ENCODE results near the gene DOP1B. TPM values are rescaled to one million over a fixed set of nuclear protein-coding genes. Genes with fewer than 3 reads are reported as not detected.
"Not testable (repeated sequence)": the region's sequence is repeated elsewhere in the genome, so short reads cannot be mapped to it uniquely, and the experiment has no call there.

DOP1B gene
- polyA plus RNA-seq, 4 donors, result 5.2 to 8.2 (median 6.1) TPM

DNA sequence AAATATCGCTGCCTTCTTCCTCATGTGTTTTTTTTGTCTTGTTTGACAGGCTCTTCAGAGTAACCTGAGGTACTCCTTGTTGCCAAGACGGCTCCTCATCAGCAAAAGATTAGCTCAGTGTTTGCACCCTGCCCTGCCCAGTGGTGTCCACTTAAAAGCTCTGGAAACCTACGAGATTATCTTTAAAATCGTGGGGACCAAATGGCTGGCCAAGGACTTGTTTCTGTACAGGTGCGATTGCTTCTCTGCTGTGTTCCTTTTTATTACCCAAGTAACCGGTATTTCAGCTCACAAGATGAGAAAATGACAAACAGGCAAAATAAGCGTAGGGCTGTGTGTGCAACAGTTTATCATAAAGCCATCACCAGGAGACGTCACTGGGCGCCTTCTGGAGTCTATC lies 42.4 kb downstream of the DOP1B start:
- DNase-seq (ENCODE audit: low read depth in 4 of 4, low spot score in 2 of 4), result no peak

DNA sequence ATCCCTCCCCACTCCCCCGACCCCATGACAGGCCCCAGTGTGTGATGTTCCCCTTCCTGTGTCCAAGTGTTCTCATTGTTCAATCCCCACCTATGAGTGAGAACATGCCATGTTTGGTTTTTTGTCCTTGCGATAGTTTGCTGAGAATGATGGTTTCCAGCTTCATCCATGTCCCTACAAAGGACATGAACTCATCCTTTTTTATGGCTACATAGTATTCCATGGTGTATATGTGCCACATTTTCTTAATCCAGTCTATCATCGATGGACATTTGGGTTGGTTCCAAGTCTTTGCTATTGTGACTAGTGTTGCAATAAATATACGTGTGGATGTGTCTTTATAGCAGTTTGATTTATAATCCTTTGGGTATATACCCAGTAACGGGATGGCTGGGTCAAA lies 43.0 kb downstream of the DOP1B start:
- DNase-seq (ENCODE audit: low read depth in 4 of 4, low spot score in 2 of 4), result not testable (repeated sequence)

DNA sequence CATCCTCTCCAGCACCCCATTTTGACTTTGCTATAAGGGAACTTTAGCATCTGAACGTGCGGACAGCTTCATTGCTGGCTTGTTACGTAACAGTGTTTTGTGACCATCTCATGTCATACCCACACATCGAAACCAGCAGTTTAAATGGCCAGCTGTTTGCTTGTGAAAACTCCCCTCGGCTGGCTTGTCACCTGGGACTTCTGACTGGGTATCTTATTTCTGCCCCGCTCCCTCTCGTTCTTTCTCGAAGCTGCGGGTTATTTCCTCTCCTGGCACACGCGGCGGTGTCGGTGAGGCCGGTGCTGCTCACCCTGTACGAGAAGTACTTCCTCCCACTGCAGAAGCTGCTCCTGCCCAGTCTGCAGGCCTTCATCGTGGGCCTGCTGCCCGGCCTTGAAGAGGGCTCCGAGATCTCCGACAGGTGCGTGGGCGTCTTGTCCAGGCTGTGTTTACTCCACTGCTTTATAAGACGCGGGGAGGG lies 43.5 kb downstream of the DOP1B start:
- DNase-seq (ENCODE audit: low read depth in 4 of 4, low spot score in 2 of 4), result no peak

DNA sequence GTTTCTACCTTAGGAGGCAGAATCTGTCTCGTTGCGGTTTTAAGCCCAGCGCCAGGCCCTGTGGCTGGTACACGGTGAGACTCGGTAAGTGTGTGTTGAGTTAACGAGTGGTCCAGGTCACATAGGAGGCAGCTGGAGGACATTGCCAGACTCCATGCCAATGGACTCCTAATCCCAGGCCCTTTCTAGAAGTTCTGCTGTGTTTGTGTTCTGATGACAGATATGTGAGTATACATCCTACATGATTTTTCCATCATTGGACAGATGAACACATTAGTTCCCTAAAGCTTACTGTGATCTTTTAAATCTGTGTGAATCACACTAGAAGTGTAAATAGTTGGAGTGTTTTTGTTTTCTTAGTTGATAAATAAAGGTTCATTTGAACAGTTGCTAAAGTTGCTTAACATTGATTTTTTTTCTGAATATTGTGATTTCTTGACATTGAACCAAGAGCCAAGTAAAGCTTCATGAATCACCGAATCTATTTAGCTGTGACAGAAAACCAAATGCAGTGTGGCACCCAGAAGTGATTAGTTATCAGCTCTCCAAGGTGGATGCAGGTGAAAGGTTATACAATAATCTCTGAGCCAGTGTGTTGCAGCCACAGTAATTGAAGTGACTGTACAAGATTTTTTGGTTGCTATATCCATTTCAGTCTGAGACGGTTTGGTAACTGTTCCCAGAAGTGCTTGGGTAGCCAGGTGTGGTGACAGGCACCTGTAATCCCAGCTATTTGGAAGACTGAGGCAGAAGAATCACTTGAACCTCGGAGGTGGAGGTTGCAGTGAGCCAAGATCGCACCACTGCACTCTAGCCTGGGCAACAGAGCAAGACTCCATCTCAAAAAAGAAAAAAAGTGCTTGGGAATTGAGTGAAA lies 46.3 kb downstream of the DOP1B start:
- DNase-seq (ENCODE audit: low read depth in 4 of 4, low spot score in 2 of 4), result no peak

DNA sequence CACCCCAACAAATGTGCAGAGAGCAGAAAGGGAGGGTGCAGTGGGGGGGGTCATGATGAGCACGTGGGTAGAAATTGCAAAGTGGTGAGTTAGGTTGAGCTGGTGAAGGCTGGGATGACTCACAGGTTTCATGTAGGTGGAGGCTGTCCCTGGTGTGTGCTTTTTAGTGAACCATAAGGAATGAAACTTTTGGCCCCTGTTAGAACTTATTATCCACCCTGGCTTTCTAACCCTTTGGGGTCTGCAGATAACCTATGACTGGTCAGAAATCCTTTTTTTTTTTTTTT lies 46.9 kb downstream of the DOP1B start:
- no peak for DNase-seq (ENCODE audit: low read depth in 4 of 4, low spot score in 2 of 4)

DNA sequence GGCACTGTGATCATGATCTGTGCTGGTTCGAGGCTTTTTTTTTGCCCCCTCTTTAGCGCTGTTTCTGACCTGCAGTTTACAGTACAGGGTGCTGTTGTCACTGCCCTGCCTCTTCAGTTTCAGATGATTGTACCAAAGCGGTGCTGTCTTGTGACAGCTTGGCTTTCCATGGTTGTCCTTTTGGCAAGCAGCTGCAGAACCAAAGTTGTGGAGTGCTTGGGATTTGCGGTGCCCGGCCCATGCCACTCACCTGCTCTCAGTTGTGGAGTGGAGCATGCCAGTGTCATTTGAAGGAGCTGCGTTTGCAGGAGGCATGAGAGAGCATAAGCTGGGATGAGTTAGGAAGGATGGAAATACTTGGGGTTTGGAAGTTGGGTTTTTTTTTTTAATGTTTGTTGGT lies 48.4 kb downstream of the DOP1B start:
- no peak for DNase-seq (ENCODE audit: low read depth in 4 of 4, low spot score in 2 of 4)

DNA sequence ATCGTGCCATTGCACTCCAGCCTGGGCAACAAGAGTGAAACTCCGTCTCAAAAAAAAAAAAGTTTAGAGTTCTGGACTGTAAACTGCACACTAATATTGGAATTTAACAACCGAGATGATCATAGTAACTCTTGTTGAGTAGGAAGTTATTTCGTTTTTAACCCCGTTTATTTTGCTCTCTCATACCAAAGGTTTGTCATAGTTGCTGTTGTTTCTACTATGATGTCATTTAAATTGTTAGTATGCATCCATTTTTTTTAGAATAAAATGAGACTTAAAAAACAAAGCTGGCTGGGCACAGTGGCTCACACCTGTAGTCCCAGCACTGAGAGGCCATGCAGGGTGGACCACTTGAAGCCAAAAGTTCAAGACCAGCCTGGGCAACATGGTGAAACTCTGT lies 49.3 kb downstream of the DOP1B start:
- no peak for DNase-seq (ENCODE audit: low read depth in 4 of 4, low spot score in 2 of 4)

Other genes with a start within 250 kb of the DOP1B start
- 10 to 100 TPM; 26.3 to 49.9 (median 35.4) TPM for gene SETD4, start 96.3 kb upstream of the DOP1B start, polyA plus RNA-seq (ENCODE audit: insufficient read length in 4 of 4)
- gene CBR1, start 86.8 kb upstream of the DOP1B start, polyA plus RNA-seq (ENCODE audit: insufficient read length in 4 of 4), result 10 to 100 TPM; 59.4 to 77.0 (median 64.8) TPM
- gene CBR3, start 21.7 kb upstream of the DOP1B start, polyA plus RNA-seq (ENCODE audit: insufficient read length in 4 of 4), result 1 to 10 TPM; 1.2 to 2.2 (median 1.6) TPM
- gene MORC3, start 163.4 kb downstream of the DOP1B start, polyA plus RNA-seq (ENCODE audit: insufficient read length in 4 of 4), result 10 to 100 TPM; 29.1 to 45.4 (median 38.7) TPM
- 1 to 10 TPM; 6.4 to 9.7 (median 8.9) TPM for gene CHAF1B, start 228.6 kb downstream of the DOP1B start, polyA plus RNA-seq (ENCODE audit: insufficient read length in 4 of 4)